Parathyroid adenoma (tissue), 2 donors: ENCODE measurements around the gene PAOX.

ENCODE experiments used
- H2AFZ ChIP-seq: fragments of 300-600 bp; sonication (generic); one replicate; pipeline ENCODE4 v1.7.0; 2017; ENCODE audit warnings: antibody characterized with exemption, mild to moderate bottlenecking
- H3K27ac ChIP-seq: fragments of 300-600 bp; sonication (generic); one replicate; pipeline ENCODE4 v1.7.0; 2017
- H3K27me3 ChIP-seq: fragments of 300-600 bp; sonication (generic); one replicate; pipeline ENCODE4 v1.7.0; 2017; ENCODE audit warnings: low read length; ENCODE audit not compliant: control insufficient read depth, insufficient read depth
- H3K36me3 ChIP-seq: fragments of 300-600 bp; sonication (generic); one replicate; pipeline ENCODE4 v1.7.0; 2017; ENCODE audit warnings: low read length; ENCODE audit not compliant: control insufficient read depth, insufficient read depth
- H3K4me1 ChIP-seq: fragments of 300-600 bp; sonication (generic); one replicate; pipeline ENCODE4 v1.7.0; 2017; ENCODE audit warnings: control low read depth
- H3K4me2 ChIP-seq: fragments of 300-600 bp; sonication (generic); one replicate; pipeline ENCODE4 v1.7.0; 2017; ENCODE audit warnings: low read length
- H3K4me3 ChIP-seq: fragments of 300-600 bp; sonication (generic); one replicate; pipeline ENCODE4 v1.7.0; 2017; ENCODE audit warnings: low read depth, low read length
- H3K79me2 ChIP-seq: fragments of 300-600 bp; sonication (generic); one replicate; pipeline ENCODE4 v1.7.0; 2017; ENCODE audit warnings: control low read depth
- H3K9ac ChIP-seq: fragments of 300-600 bp; sonication (generic); one replicate; pipeline ENCODE4 v1.7.0; 2017; ENCODE audit warnings: mild to moderate bottlenecking
- H3K9me3 ChIP-seq: fragments of 300-600 bp; sonication (generic); one replicate; pipeline ENCODE4 v1.7.0; 2017; ENCODE audit warnings: low read length; ENCODE audit not compliant: control insufficient read depth
- TF ChIP-seq, protein P1 (sequence below): fragments of 300-600 bp; sonication (generic); IDR thresholded peaks from one replicate; pipeline ENCODE4 v1.7.0; 2017; ENCODE audit warnings: antibody characterized with exemption, mild to moderate bottlenecking
- donor health status: primary hyperparathyroidism.

Gene PAOX

GRCh38 chr10:133403359-133403758 lies 24.3 kb downstream of the PAOX start:
- no peaks in the 10 kb centered on the region for H3K4me1 ChIP-seq
- TF ChIP-seq, protein P1, sequence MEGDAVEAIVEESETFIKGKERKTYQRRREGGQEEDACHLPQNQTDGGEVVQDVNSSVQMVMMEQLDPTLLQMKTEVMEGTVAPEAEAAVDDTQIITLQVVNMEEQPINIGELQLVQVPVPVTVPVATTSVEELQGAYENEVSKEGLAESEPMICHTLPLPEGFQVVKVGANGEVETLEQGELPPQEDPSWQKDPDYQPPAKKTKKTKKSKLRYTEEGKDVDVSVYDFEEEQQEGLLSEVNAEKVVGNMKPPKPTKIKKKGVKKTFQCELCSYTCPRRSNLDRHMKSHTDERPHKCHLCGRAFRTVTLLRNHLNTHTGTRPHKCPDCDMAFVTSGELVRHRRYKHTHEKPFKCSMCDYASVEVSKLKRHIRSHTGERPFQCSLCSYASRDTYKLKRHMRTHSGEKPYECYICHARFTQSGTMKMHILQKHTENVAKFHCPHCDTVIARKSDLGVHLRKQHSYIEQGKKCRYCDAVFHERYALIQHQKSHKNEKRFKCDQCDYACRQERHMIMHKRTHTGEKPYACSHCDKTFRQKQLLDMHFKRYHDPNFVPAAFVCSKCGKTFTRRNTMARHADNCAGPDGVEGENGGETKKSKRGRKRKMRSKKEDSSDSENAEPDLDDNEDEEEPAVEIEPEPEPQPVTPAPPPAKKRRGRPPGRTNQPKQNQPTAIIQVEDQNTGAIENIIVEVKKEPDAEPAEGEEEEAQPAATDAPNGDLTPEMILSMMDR = no peak
- H3K9me3 ChIP-seq = no peaks in the 10 kb centered on the region
- H3K36me3 ChIP-seq = no peaks in the 10 kb centered on the region
- H3K27ac ChIP-seq = no peak overlapping the region
- H2AFZ ChIP-seq = no peak overlapping the region
- no peaks in the 10 kb centered on the region for H3K27me3 ChIP-seq
- H3K79me2 ChIP-seq = peaks cover 23% of the 10 kb centered on the region
- H3K4me3 ChIP-seq = no peak overlapping the region
- no peak overlapping the region for H3K4me2 ChIP-seq
- no peak overlapping the region for H3K9ac ChIP-seq

DNA sequence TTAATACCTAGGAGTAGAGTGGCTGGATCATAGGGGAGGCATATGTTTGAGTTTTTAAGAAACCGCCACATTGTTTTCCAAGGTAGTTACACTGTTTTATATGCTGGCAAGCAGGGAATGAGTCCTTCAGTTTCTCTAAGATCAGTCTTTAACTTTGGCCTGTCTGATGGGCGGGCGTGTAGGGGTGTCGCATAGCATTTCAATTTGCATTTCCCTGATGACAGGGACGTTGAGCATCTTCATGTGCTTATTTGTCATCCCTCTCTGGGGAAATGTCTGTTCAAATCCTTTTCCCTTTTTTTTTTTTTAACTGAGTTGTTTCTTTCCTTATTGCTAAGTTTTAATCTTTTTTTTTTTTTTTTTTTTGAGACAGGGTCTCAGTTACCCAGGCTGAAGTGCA lies 24.7 kb downstream of the PAOX start:
- no peaks in the 10 kb centered on the region for H3K36me3 ChIP-seq
- no peaks in the 10 kb centered on the region for H3K27me3 ChIP-seq
- H3K4me2 ChIP-seq = no peak overlapping the region
- no peak overlapping the region for H3K27ac ChIP-seq
- no peaks in the 10 kb centered on the region for H3K9me3 ChIP-seq
- no peak overlapping the region for H3K4me3 ChIP-seq
- H3K79me2 ChIP-seq = peaks cover 24% of the 10 kb centered on the region
- TF ChIP-seq, protein P1 = no peak
- H2AFZ ChIP-seq = no peak overlapping the region
- H3K9ac ChIP-seq = no peak overlapping the region
- no peaks in the 10 kb centered on the region for H3K4me1 ChIP-seq

DNA sequence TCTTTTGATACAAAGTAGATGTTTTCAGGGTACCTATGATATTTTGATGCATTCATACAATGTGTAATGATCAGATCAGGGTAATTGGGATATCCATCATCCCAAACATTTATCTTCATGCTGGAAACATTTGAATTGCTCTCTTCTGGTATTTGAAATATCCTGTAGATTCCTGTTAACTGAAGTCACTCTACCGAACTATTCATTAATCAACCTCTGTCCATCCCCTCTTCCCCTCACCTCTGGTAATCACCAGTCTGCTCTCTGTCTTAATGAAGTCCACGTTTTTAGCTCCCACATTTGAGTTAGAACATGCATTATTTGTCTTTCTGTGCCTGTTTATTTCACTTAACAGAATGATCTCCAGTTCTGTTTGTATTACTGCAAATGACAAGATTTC lies 26.2 kb downstream of the PAOX start:
- H3K9ac ChIP-seq = no peak overlapping the region
- H2AFZ ChIP-seq = no peak overlapping the region
- H3K4me3 ChIP-seq = no peak overlapping the region
- no peaks in the 10 kb centered on the region for H3K4me1 ChIP-seq
- no peak overlapping the region for H3K27ac ChIP-seq
- peaks cover 24% of the 10 kb centered on the region for H3K79me2 ChIP-seq
- H3K27me3 ChIP-seq = no peaks in the 10 kb centered on the region
- H3K4me2 ChIP-seq = no peak overlapping the region
- no peaks in the 10 kb centered on the region for H3K36me3 ChIP-seq
- TF ChIP-seq, protein P1 = no peak
- no peaks in the 10 kb centered on the region for H3K9me3 ChIP-seq

DNA sequence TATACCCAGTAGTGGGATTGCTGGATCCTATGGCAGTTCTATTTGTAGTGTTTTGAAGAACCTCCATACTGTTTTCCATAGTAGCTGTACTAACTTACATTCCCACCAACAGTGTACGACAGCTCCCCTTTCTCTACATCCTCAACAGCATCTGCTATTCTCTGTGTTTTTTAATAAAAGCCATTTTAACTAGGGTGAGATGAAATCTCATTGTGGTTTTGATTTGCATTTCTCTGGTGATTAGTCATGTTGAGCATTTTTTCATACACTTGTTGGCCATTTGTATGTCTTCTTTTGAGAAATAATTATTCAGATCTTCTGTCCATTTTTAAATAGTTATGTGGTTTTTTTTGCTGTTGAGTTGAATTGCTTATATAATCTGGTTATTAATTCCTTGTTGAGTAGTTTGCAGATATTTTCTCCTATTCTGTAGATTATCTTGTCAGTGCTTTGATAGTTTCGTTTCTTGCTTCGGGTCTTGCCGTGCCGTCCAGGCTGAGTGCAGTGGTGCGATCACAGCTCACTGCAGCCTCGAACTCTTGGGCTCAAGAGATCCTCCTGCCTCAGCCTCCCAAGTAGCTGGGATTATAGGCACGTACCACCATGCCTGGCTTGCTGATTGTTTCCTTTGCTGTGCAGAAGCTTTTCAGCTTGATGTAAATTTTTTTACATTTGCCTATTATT lies 26.9 kb downstream of the PAOX start:
- no peaks in the 10 kb centered on the region for H3K27me3 ChIP-seq
- no peak overlapping the region for H3K4me2 ChIP-seq
- H3K36me3 ChIP-seq = no peaks in the 10 kb centered on the region
- H2AFZ ChIP-seq = no peak overlapping the region
- TF ChIP-seq, protein P1 = no peak
- no peak overlapping the region for H3K4me3 ChIP-seq
- no peak overlapping the region for H3K9ac ChIP-seq
- no peaks in the 10 kb centered on the region for H3K4me1 ChIP-seq
- no peaks in the 10 kb centered on the region for H3K9me3 ChIP-seq
- peaks cover 18% of the 10 kb centered on the region for H3K79me2 ChIP-seq
- H3K27ac ChIP-seq = no peak overlapping the region
